ENCODE measurements around the gene NGEF. TPM values are rescaled to one million over a fixed set of nuclear protein-coding genes. Genes with fewer than 3 reads are reported as not detected.
"Not testable (repeated sequence)": the region's sequence is repeated elsewhere in the genome, so short reads cannot be mapped to it uniquely, and the experiment has no call there.

Gene NGEF
- total RNA-seq, 4 donors from 2014 or later: 46.1 to 105 (median 68.8) TPM

DNA sequence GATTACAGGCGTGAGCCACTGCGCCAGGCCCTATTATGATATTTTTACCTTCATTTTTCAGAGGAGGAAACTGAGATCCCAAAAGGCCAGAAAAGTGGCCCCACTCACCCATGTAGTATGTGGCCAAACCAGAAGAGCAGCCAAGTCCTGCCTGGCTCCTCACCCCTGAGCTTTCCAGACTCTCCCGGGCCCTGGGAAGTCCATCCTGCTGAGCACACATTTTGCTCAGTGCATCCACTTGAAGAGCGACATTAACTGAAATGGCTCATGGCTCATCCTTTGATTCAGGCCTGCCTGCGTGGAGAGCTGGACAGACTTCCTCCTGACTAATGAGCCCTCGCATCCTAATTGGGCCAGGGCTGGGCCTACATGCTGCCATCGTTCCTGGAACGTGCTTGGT lies 9.5 kb upstream of the NGEF start:
- no peak for TF ChIP-seq EP300 (IDR thresholded peaks at IDR 0.05; ENCODE audit: low read depth)
- no peak for TF ChIP-seq POLR2A (IDR thresholded peaks at IDR 0.05)
- no peak for TF ChIP-seq CTCF (IDR thresholded peaks at IDR 0.05)
- no peak for TF ChIP-seq POLR2AphosphoS5 (IDR thresholded peaks at IDR 0.05)
- DNase-seq: no peak
- 82% methylated on average over 8 of the region's 8 CpGs; no CpG with 5 or more reads in 1 of the 2 donors for WGBS, 2 donors (ENCODE audit: low coverage in 1 of 2)
- in situ Hi-C loops (cut with MboI; ENCODE audit: low pct_ligation_motif_present in 1 of 4, low pct_unique_long_range_greater_than_20kb in 1 of 4, low sequenced_read_pairs in 3 of 4): no loop called here
- Histone ChIP-seq H3K27ac (no peak overlapping the region), H3K36me3 (no peaks in the 10 kb centered on the region), H3K9me3 (no peaks in the 10 kb centered on the region), H3K27me3 (no peaks in the 10 kb centered on the region), H3K4me1 (peaks cover 0 to 6% (median 2%) of the 10 kb centered on the region in 4 donors), H3K4me3 (no peak overlapping the region)
- intact Hi-C loops (cut with DNase I; ENCODE audit: low total_unique reads): no loop called here

GRCh38 chr2:233021771-233022170 lies 8.7 kb upstream of the NGEF start:
- Histone ChIP-seq H3K4me3 (no peak overlapping the region), H3K27me3 (no peaks in the 10 kb centered on the region), H3K9me3 (no peaks in the 10 kb centered on the region), H3K36me3 (no peaks in the 10 kb centered on the region), H3K4me1 (peaks cover 0 to 12% (median 3%) of the 10 kb centered on the region in 4 donors), H3K27ac (no peak overlapping the region)
- no peak for DNase-seq
- TF ChIP-seq EP300 (IDR thresholded peaks at IDR 0.05; ENCODE audit: low read depth): no peak
- in situ Hi-C loops (cut with MboI; ENCODE audit: low pct_ligation_motif_present in 1 of 4, low pct_unique_long_range_greater_than_20kb in 1 of 4, low sequenced_read_pairs in 3 of 4) (no loop called here), intact Hi-C loops (cut with DNase I; ENCODE audit: low total_unique reads) (no loop called here)
- 74% methylated on average over 8 of the region's 8 CpGs; no CpG with 5 or more reads in 1 of the 2 donors for WGBS, 2 donors (ENCODE audit: low coverage in 1 of 2)

GRCh38 chr2:233020454-233020853 lies 7.4 kb upstream of the NGEF start:
- H3K36me3 ChIP-seq: no peaks in the 10 kb centered on the region
- no peaks in the 10 kb centered on the region for H3K9me3 ChIP-seq
- in situ Hi-C loops (cut with MboI; ENCODE audit: low pct_ligation_motif_present in 1 of 4, low pct_unique_long_range_greater_than_20kb in 1 of 4, low sequenced_read_pairs in 3 of 4) (no loop called here), intact Hi-C loops (cut with DNase I; ENCODE audit: low total_unique reads) (no loop called here)
- no peak for TF ChIP-seq POLR2A (IDR thresholded peaks at IDR 0.05)
- TF ChIP-seq CTCF (IDR thresholded peaks at IDR 0.05): no peak
- TF ChIP-seq POLR2AphosphoS5 (IDR thresholded peaks at IDR 0.05): no peak
- 85 to 92% methylated on average over 2 of the region's 2 CpGs for WGBS, 2 donors (ENCODE audit: low coverage in 1 of 2)
- no peak overlapping the region for H3K4me3 ChIP-seq
- H3K27ac ChIP-seq: no peak overlapping the region
- no peaks in the 10 kb centered on the region for H3K27me3 ChIP-seq
- peaks cover 0 to 12% (median 3%) of the 10 kb centered on the region in 4 donors for H3K4me1 ChIP-seq
- no peak for DNase-seq

DNA sequence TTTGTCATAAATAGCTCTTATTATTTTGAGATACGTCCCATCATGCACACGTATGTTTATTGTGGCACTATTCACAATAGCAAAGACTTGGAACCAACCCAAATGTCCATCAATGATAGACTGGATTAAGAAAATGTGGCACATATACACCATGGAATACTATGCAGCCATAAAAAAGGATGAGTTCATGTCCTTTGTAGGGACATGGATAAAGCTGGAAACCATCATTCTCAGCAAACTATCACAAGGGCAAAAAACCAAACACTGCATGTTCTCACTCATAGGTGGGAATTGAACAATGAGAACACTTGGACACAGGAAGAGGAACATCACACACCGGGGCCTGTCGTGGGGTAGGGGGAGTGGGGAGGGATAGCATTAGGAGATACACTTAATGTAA lies 6.6 kb upstream of the NGEF start:
- H3K4me1 ChIP-seq: peaks cover 0 to 12% (median 3%) of the 10 kb centered on the region in 4 donors
- in situ Hi-C loops (cut with MboI; ENCODE audit: low pct_ligation_motif_present in 1 of 4, low pct_unique_long_range_greater_than_20kb in 1 of 4, low sequenced_read_pairs in 3 of 4): not testable (repeated sequence)

GRCh38 chr2:233017947-233018346 lies 4.9 kb upstream of the NGEF start:
- Histone ChIP-seq H3K36me3 (no peaks in the 10 kb centered on the region), H3K27ac (peak overlapping the region; percentile 7 to 65 (median 38)), H3K9me3 (no peaks in the 10 kb centered on the region), H3K27me3 (no peaks in the 10 kb centered on the region), H3K4me1 (peaks cover 0 to 15% (median 5%) of the 10 kb centered on the region in 4 donors), H3K4me3 (no peak overlapping the region)
- TF ChIP-seq EP300 (IDR thresholded peaks at IDR 0.05; ENCODE audit: low read depth) (no peak), CTCF (IDR thresholded peaks at IDR 0.05) (no peak)
- DNase-seq: no peak
- intact Hi-C loops (cut with DNase I; ENCODE audit: low total_unique reads): no loop called here
- 58 to 60% methylated on average over 1 of the region's 1 CpG for WGBS, 2 donors (ENCODE audit: low coverage in 1 of 2)
- in situ Hi-C loops (cut with MboI; ENCODE audit: low pct_ligation_motif_present in 1 of 4, low pct_unique_long_range_greater_than_20kb in 1 of 4, low sequenced_read_pairs in 3 of 4): no loop called here

More for the DNA sequence above, 6.6 kb upstream of the NGEF start:
- DNase-seq; H3K27ac ChIP-seq; H3K27me3 ChIP-seq; H3K4me3 ChIP-seq; H3K36me3 ChIP-seq; H3K9me3 ChIP-seq; intact Hi-C loops (cut with DNase I; ENCODE audit: low total_unique reads): not testable (repeated sequence)
- 95 to 100% methylated on average over 2 to 4 of the region's 4 CpGs for WGBS, 2 donors (ENCODE audit: low coverage in 1 of 2)

All from transverse colon (tissue), 4 donors.